ENCODE data around the gene SMAD6.

SMAD6 gene

DNA sequence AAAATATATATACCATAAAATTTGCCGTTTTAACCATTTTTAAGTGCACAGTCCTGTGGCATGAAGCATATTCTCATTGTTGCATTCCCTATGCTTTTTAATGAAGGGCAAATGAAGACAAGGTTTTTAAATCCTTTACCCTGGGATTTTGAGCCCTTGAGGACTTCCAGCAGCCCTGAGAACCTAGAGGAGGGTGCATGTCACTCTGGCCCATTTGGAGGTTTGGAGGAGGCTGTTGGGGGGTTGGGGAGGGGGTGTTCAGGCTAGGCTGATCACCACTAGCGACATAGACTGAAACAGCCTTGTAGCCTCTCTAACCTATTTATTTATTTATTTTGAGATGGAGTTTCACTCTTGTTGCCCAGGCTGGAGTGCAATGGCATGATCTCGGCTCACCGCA lies 86.0 kb downstream of the SMAD6 start:
- no peak for DNase-seq (ENCODE audit: low read depth in 2 of 2, low spot score in 1 of 2)

GRCh38 chr15:66789029-66790025 lies 87.3 kb downstream of the SMAD6 start:
- DNase-seq (ENCODE audit: low read depth in 2 of 2, low spot score in 1 of 2): no peak

GRCh38 chr15:66795851-66796250 lies 93.8 kb downstream of the SMAD6 start:
- DNase-seq (ENCODE audit: low read depth in 2 of 2, low spot score in 1 of 2): no peak

GRCh38 chr15:66796343-66796742 lies 94.3 kb downstream of the SMAD6 start:
- no peak for DNase-seq (ENCODE audit: low read depth in 2 of 2, low spot score in 1 of 2)

DNA sequence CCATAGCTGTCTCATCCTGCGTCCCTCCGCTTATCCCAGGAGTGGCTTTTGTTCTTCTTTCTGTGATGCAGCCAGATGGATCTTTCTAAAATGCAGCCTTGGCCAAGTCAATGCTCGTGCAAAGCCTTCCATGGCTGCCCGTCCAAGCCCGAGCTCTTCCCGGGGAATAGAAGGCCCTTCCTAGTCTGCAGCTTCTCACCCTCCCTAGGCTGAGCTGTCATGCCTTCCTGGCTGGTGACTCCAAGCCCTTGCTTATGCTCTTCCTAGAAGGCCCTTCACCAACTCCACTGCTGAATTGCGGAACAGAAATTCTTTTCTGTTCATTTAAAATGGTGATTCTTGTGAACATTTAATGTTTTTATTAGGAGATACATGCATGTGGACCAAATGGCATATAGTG lies 95.9 kb downstream of the SMAD6 start:
- DNase-seq (ENCODE audit: low read depth in 2 of 2, low spot score in 1 of 2): no peak

DNA sequence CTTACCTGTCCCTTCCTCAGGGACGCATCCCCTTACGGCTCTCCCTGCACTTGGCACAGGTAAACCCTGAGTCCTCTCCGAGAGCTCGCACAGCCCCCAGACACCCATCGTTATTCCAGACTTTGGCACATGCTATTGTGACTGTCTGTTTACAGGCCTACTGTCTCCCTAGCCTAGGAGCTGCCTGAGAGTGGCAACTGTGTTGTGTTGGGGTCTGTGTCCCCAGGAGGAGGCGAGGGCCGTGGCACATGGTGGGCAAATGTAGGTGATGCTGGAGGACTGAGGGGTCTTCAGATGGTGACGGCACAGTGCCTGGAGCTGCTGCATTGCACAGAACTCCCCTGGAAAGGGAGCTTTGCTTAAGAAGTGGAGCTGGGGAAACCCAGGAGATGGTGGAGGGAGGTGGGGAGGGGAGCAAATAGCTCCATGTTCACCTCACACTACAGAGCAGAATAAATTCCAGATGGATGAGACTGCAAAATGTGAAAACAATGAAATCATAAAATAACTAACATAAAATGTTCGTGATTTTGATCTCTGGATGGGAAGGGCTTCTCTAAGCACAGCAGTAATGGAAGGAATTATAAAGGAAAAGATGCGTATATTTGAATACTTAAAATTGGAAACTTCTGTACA lies 96.5 kb downstream of the SMAD6 start:
- no peak for DNase-seq (ENCODE audit: low read depth in 2 of 2, low spot score in 1 of 2)

GRCh38 chr15:66799242-66799641 lies 97.2 kb downstream of the SMAD6 start:
- DNase-seq (ENCODE audit: low read depth in 2 of 2, low spot score in 1 of 2): no peak

- no peak for DNase-seq (ENCODE audit: low read depth in 2 of 2, low spot score in 1 of 2)
Measured at GRCh38 chr15:66800584-66801235, 98.7 kb downstream of the SMAD6 start.

- no peak for DNase-seq (ENCODE audit: low read depth in 2 of 2, low spot score in 1 of 2)
Measured at GRCh38 chr15:66801266-66801665, 99.2 kb downstream of the SMAD6 start.

DNA sequence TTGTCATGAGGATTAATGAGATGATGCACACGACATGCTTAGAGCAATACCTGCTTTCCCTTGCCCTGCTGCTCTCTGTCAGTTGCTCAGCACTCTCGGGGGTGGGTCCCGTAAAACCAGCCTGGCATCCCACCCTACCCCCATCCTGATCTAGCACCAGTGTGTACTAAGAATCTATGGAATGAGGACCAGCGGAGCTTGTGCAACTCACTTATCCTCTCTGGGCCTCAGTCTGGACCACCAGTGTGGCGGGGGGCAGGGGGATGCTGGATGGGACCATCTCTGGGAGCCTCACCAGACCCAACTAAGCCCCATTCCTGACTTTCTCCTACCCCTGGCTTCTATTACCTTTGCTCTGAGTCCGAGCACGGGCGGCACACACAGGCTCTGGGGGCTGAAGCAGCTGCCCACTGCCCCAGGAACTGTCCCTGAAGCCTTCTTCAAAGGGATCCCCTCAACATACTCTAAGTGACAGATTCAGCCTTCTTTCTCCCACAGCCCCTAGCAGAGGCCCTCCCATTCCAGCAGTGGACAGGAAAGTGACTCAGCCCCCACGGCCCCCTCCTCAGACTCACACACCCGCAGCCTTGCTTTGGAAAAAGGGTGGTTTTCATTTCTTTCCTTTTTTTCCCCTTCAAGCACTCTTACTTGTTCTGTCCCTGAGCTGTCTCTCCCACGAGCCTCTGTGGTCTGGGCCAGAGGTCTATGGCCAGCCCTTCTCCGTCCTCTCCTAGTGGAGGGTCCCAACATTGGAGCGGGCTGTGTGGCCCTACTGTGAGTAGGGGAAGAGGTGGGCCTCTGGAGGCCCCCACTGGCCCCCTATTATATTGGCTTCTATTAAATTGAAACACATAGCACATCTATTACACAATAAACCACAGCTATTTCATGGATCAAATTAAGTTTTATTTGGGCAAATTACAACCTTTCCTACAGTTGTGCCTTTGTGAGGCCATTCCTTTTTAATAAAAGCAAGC lies 100.3 kb downstream of the SMAD6 start:
- DNase-seq (ENCODE audit: low read depth in 2 of 2, low spot score in 1 of 2): no peak

- DNase-seq (ENCODE audit: low read depth in 2 of 2, low spot score in 1 of 2): no peak
Measured at GRCh38 chr15:66803182-66803729, 101.2 kb downstream of the SMAD6 start.

- DNase-seq (ENCODE audit: low read depth in 2 of 2, low spot score in 1 of 2): no peak
Measured at GRCh38 chr15:66803749-66804148, 101.7 kb downstream of the SMAD6 start.

DNA sequence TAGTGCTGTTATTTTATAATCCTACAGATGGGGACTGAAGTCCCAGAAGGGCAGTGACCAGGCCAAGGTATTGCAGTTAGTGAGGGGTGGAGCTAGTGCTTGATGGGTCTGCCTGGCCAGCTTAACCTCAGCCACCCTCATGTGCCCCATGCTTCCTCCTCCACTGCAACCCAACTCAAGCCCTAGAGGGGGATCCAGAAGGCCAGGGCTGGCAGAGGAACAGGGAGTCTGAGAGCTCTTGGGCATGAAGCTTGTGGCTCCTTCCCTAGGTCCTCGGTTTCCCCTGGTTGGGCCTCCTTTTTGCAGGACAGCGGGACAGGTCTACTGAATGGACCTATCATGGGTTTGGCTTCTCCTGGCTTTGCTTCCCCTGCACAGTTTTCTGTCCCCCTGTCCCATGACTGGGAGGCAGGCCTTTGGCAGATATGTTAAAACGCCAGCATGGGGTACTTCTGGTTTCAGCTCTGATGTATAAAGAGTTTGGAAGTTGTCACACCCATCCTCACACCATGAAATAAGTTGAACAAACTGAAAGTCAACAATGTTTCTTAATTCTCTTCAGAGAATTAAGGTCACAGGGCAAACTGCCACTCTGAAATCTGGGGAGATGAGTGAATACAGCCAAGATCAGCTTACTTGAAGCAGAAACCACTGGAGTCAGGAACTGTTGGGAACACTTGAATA lies 103.3 kb downstream of the SMAD6 start:
- DNase-seq (ENCODE audit: low read depth in 2 of 2, low spot score in 1 of 2): no peak

DNA sequence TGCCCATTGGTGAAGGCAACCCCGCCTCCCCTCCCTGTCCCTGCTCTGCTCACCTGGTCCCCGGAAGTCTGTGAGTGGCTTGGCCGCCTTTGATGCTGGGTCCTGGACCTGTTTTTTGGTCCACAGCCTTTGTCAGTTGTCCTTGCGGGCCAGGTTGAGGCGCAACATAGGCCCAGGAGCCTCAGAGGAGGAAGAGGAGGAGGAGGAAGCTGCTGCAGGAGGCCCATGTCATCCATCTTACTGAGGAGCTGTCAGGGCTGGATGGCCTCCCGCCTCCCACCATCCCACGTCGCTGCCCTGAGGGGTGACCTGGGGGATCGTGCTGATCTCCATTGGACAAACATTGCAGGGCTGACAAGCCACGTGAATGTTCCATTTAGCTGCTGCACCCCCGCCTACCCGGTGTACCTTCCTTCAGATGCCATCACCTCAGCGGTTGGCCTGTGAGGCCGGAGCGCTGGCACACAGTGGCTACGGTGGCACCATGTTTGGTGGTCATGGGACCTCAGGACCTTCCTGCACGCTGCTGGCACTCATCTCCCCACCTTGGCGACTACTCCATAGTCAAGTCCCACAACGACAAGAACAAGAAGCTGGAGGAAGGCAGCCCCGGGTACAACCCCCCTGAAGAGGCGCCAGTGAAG lies 106.3 kb downstream of the SMAD6 start:
- no peak for DNase-seq (ENCODE audit: low read depth in 2 of 2, low spot score in 1 of 2)

GRCh38 chr15:66809664-66810063 lies 107.6 kb downstream of the SMAD6 start:
- no peak for DNase-seq (ENCODE audit: low read depth in 2 of 2, low spot score in 1 of 2)

DNA sequence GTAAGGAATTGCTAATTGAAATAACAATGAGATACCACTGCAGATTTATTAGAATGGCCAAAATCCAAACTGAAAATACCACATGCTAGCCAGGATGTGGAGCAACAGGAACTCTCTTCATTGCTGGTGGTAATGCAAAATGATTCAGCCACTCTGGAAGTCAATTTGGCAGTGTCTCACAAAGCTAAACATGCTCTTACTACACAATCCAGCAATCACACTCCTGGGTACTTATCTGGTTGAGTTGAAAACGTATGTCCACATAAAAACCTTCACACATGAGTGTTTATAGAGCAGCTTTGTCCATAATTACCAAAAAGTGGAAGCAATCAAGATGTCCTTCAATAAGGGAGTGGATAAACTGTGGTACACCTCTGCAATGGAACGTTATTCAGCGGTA lies 113.3 kb downstream of the SMAD6 start:
- no peak for DNase-seq (ENCODE audit: low read depth in 2 of 2, low spot score in 1 of 2)

DNA sequence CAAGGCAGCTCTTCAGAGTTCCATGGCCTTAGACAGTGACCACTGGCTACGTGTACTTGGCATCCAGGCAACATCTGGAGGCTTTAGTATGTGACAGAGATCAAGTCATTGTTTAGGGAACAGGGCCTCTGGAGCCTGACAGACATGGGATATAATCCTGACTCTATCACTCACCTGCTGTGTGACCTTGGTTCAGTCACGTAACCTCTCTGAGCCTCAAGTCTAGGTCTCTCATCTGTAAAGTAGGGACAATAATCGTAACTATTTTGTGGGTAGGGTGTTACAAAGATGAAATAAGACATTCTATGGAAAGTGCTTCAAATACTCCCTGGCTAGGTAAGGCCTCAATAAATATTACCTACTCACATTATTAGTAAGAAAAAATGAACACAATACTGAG lies 114.2 kb downstream of the SMAD6 start:
- DNase-seq (ENCODE audit: low read depth in 2 of 2, low spot score in 1 of 2): no peak

DNA sequence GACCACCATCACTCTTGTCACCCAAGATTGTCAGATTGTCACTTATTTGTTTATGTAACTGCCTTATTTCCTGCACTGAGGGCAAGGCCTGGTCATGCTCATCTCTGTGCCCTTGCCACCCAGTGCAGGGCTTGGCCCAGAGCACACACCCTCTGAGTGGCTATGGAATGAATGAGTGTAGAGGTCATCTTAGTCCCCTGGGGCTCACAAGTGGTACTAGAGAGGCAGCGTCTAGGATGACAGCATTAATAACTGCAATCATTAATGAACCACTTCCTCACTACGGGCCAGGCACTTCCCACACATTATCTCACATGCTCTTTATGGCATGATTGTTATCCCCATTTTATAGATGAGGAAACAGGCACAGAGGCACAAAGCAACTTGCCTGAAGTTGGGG lies 117.0 kb downstream of the SMAD6 start:
- no peak for DNase-seq (ENCODE audit: low read depth in 2 of 2, low spot score in 1 of 2)

GRCh38 chr15:66820481-66821176 lies 118.6 kb downstream of the SMAD6 start:
- DNase-seq (ENCODE audit: low read depth in 2 of 2, low spot score in 1 of 2): no peak

Data from stimulated activated CD8-positive, alpha-beta memory T cell treated with anti-CD3 and anti-CD28 coated beads, Interleukin-4, amount 100 ng/mL, for 4 hours (primary cell).